Measurements from ENCODE around the gene PURA.

Gene PURA

GRCh38 chr5:140116716-140117115, 2.8 kb downstream of the PURA start:
- peak; percentile 28; the same call in 1 of the 2 replicates for TF ChIP-seq CTCF (IDR thresholded peaks at IDR 0.05)

GRCh38 chr5:140117523-140117922, 3.6 kb downstream of the PURA start:
- TF ChIP-seq CTCF (IDR thresholded peaks at IDR 0.05) = no peak

GRCh38 chr5:140118302-140118936, 4.5 kb downstream of the PURA start:
- TF ChIP-seq CTCF (IDR thresholded peaks at IDR 0.05) = peak; percentile 36; the same call in 1 of the 2 replicates

- TF ChIP-seq CTCF (IDR thresholded peaks at IDR 0.05) = no peak
Measured at GRCh38 chr5:140125637-140126036, 11.7 kb downstream of the PURA start, which contains the start of gene IGIP. IGIP (plus strand) TSS chr5:140125937; CDS start chr5:140128477, 2,540 bp downstream.

- TF ChIP-seq CTCF (IDR thresholded peaks at IDR 0.05) = no peak
Measured at GRCh38 chr5:140126315-140127012, 12.6 kb downstream of the PURA start.

- no peak for TF ChIP-seq CTCF (IDR thresholded peaks at IDR 0.05)
Measured at GRCh38 chr5:140128376-140128775, 14.5 kb downstream of the PURA start.

- TF ChIP-seq CTCF (IDR thresholded peaks at IDR 0.05) = no peak
Measured at GRCh38 chr5:140130949-140131733, 17.2 kb downstream of the PURA start.
